HepG2 (cell line): ENCODE measurements around the gene FGD4.

Experiments used
- CTCF ChIP-seq: sonication (generic); formaldehyde crosslinking; IDR thresholded peaks from 2 replicates; pipeline ENCODE4 v1.5.0; 2020; ENCODE audit warnings: mild to moderate bottlenecking, missing genetic modification reagents, moderate library complexity
- HNF1A ChIP-seq, 2 experiments: sonication (generic) in 1 of 2; formaldehyde crosslinking in 1 of 2; IDR thresholded peaks; 2 replicates each; pipeline versions ENCODE4 v1.4.0 to v1.6.1; 2016 to 2020; ENCODE audit warnings: borderline replicate concordance in 1 of 2, low read depth in 1 of 2, mild to moderate bottlenecking in 1 of 2, missing genetic modification reagents in 1 of 2
- ZBTB43 ChIP-seq: sonication (generic); formaldehyde crosslinking; conservative IDR thresholded peaks from 2 replicates; pipeline ENCODE4 v1.4.0; 2020; ENCODE audit warnings: missing genetic modification reagents

- TF ChIP-seq CTCF (CRISPR knock-in tag) (no peak), ZBTB43 (CRISPR knock-in tag) (no peak), HNF1A (IDR thresholded peaks at IDR 0.05; ENCODE audit: low read depth) (no peak), HNF1A (CRISPR knock-in tag; IDR thresholded peaks at IDR 0.05; ENCODE audit: borderline replicate concordance) (no peak)
These were observed 37.7 kb downstream of the FGD4 start for GRCh38 chr12:32437095-32437515.
